ENCODE results near the gene CDH23. TPM values are rescaled to one million over a fixed set of nuclear protein-coding genes. Genes with fewer than 3 reads are reported as not detected.

CDH23 gene
- total RNA-seq, 1 donor from 2014 or later: not detected

DNA sequence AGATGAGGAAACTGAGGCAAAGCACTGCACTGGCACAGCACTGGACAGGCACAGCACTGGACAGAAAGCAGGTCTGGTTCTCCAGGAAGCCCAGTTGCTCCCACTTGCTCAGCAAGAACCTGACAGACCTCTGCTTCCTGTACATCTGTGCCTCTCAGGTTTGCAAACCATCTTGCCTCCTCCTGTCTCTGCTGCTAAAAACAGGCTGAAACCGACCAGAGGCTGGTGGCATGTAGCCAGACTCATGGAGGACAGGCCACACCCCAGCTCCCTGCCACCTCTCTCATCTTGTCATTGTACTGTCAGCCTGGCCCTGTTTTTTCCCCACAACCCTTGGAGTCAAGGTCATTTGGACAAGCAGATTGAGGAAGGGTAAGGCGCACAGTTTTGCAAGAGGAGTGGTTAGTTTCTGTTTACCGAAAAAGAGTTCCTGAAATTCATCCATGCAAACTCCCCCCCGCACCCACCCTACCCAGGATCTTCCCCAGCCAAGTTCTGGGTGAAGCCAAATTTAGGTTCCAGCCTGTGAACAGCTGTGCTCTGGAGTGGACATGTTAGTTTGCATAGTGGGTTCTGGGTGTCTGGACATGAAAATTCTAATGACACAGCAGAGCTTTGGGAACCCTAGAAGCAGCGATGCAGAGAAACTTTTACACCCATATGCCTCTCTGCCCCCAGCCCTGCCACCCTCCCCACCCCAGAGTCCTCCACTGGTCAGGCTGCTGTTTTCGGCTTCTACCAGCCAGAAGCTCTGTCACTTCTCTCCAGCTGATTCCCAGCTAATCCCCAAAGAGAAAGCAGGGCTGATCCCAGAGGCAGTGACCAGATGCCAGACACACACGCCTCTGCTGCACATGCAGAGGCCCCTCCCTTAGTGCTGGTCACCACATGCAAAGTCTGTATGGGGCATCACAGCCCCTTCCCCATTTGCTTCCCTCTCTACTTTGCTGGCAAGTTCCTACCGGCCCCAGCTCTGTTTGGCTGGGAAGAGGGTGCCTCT lies 331.3 kb downstream of the CDH23 start:
- DNase-seq (ENCODE audit: low spot score): no peak
- H3K4me1 Mint-ChIP-seq (ENCODE audit: low read depth): peaks cover 4% of the 10 kb centered on the region
- no peaks in the 10 kb centered on the region for H3K36me3 Mint-ChIP-seq (ENCODE audit: low read depth)
- TF ChIP-seq, protein P1, sequence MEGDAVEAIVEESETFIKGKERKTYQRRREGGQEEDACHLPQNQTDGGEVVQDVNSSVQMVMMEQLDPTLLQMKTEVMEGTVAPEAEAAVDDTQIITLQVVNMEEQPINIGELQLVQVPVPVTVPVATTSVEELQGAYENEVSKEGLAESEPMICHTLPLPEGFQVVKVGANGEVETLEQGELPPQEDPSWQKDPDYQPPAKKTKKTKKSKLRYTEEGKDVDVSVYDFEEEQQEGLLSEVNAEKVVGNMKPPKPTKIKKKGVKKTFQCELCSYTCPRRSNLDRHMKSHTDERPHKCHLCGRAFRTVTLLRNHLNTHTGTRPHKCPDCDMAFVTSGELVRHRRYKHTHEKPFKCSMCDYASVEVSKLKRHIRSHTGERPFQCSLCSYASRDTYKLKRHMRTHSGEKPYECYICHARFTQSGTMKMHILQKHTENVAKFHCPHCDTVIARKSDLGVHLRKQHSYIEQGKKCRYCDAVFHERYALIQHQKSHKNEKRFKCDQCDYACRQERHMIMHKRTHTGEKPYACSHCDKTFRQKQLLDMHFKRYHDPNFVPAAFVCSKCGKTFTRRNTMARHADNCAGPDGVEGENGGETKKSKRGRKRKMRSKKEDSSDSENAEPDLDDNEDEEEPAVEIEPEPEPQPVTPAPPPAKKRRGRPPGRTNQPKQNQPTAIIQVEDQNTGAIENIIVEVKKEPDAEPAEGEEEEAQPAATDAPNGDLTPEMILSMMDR (IDR thresholded peaks at IDR 0.05): no peak
- no peak overlapping the region for H3K27ac Mint-ChIP-seq (ENCODE audit: unreplicated experiment)
- no peak overlapping the region for H3K4me3 Mint-ChIP-seq (ENCODE audit: unreplicated experiment)
- H3K27me3 Mint-ChIP-seq (ENCODE audit: low read depth): peaks cover 8% of the 10 kb centered on the region
- no peaks in the 10 kb centered on the region for H3K9me3 Mint-ChIP-seq (ENCODE audit: low read depth)

DNA sequence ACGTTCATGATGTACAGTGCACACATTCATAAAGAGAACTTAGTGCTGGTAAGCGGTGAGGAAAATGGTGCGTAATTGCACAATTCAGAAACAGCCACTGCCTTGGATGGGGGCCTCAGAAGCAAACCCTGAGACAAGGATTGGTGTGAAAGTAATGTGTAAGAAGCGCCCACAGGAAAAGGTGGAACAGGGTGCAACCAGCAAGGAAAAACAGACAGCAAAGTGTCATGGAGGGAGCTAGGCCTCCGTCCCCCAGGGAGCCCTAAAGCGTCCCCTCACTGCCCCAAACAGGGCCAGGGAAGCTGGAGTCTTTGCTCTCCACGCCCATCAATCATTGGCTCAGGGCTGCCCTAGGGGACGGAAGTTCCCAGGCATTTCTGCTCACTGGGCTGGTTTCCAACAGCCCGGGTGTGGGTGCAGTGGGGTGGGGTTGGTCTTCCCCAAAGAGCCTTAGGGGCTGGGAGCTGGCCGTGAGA lies 332.5 kb downstream of the CDH23 start:
- no peaks in the 10 kb centered on the region for H3K9me3 Mint-ChIP-seq (ENCODE audit: low read depth)
- peaks cover 13% of the 10 kb centered on the region for H3K27me3 Mint-ChIP-seq (ENCODE audit: low read depth)
- no peak overlapping the region for H3K4me3 Mint-ChIP-seq (ENCODE audit: unreplicated experiment)
- no peak for DNase-seq (ENCODE audit: low spot score)
- H3K27ac Mint-ChIP-seq (ENCODE audit: unreplicated experiment): no peak overlapping the region
- TF ChIP-seq, protein P1 (IDR thresholded peaks at IDR 0.05): no peak
- no peaks in the 10 kb centered on the region for H3K36me3 Mint-ChIP-seq (ENCODE audit: low read depth)
- peaks cover 4% of the 10 kb centered on the region for H3K4me1 Mint-ChIP-seq (ENCODE audit: low read depth)

DNA sequence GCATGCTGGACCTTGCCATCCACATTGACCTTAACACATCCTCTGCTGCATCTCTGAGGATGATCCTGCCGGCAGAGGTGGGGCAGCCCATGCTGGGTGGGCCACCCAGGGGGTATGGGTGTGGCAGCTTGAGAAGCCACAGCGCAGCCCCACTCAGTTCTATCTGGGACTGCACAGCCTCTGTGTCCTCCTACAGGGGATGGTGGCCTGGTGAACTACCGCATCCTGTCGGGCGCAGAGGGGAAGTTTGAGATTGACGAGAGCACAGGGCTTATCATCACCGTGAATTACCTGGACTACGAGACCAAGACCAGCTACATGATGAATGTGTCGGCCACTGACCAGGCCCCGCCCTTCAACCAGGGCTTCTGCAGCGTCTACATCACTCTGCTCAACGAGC lies 335.1 kb downstream of the CDH23 start:
- Mint-ChIP-seq H3K4me3 (ENCODE audit: unreplicated experiment) (no peak overlapping the region), H3K36me3 (ENCODE audit: low read depth) (no peaks in the 10 kb centered on the region), H3K9me3 (ENCODE audit: low read depth) (no peaks in the 10 kb centered on the region), H3K27ac (ENCODE audit: unreplicated experiment) (no peak overlapping the region), H3K27me3 (ENCODE audit: low read depth) (peaks cover 13% of the 10 kb centered on the region), H3K4me1 (ENCODE audit: low read depth) (peaks cover 4% of the 10 kb centered on the region)
- no peak for DNase-seq (ENCODE audit: low spot score)
- TF ChIP-seq, protein P1 (IDR thresholded peaks at IDR 0.05): no peak

DNA sequence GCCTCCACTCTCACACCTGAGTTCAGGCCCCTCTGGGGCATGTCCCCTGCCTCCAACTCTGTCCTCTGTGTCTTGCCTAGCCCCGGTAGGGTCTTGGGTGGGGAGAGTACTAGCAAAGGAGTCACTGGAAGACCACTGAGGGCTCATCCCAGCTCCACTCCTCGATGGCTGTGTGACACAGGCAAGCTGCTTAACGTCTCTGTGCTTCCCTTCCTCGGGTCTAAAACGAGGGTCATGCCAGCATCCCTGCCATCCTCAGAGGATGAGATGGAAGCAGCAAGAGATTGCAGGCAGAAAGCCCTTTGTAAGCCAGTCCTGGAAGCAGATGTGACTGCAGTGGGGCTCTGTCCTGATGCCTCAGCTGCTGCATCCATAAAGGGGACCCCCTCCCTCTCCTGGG lies 338.1 kb downstream of the CDH23 start:
- Mint-ChIP-seq H3K9me3 (ENCODE audit: low read depth) (no peaks in the 10 kb centered on the region), H3K27ac (ENCODE audit: unreplicated experiment) (no peak overlapping the region), H3K36me3 (ENCODE audit: low read depth) (no peaks in the 10 kb centered on the region), H3K4me1 (ENCODE audit: low read depth) (no peaks in the 10 kb centered on the region), H3K4me3 (ENCODE audit: unreplicated experiment) (no peak overlapping the region), H3K27me3 (ENCODE audit: low read depth) (peaks cover 13% of the 10 kb centered on the region)
- no peak for DNase-seq (ENCODE audit: low spot score)
- TF ChIP-seq, protein P1 (IDR thresholded peaks at IDR 0.05): no peak

GRCh38 chr10:71735709-71736569 lies 339.2 kb downstream of the CDH23 start:
- Mint-ChIP-seq H3K27ac (ENCODE audit: unreplicated experiment) (no peak overlapping the region), H3K27me3 (ENCODE audit: low read depth) (peaks cover 13% of the 10 kb centered on the region), H3K4me1 (ENCODE audit: low read depth) (no peaks in the 10 kb centered on the region), H3K9me3 (ENCODE audit: low read depth) (no peaks in the 10 kb centered on the region), H3K4me3 (ENCODE audit: unreplicated experiment) (no peak overlapping the region), H3K36me3 (ENCODE audit: low read depth) (no peaks in the 10 kb centered on the region)
- no peak for DNase-seq (ENCODE audit: low spot score)
- TF ChIP-seq, protein P1 (IDR thresholded peaks at IDR 0.05): no peak
